Measurements from ENCODE around the gene MAST1.

DNA sequence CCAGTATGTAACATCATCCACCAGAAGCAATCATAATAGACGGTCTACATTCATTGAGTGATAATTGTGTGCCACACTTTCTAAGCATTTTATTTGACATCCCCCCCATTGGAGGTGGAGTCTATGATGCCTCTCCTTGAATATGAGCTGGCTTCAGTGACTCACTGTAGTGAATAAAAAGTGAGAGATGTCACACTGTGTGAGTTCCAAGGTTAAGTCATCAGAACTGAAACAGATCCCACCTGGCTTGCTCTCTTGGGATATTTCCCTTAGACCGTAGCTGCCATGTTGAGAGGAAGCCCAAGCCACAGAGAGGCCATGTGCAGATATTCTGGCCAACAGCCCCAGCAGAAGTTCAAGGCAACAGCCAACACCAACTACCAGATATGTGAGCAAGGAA, 16.6 kb upstream of the MAST1 start:
- TF ChIP-seq ZNF331 (CRISPR knock-in tag; IDR thresholded peaks at IDR 0.05; ENCODE audit: low read depth) (no peak), CTCF (conservative IDR thresholded peaks at IDR 0.05; ENCODE audit: low read depth in 2 of 2) (no peak), POLR2AphosphoS5 (IDR thresholded peaks at IDR 0.05; ENCODE audit: low read depth) (no peak), EZH2 (IDR thresholded peaks at IDR 0.05; ENCODE audit: low read depth, unreplicated experiment) (no peak), EZH2phosphoT487 (IDR thresholded peaks at IDR 0.05; ENCODE audit: unreplicated experiment) (no peak), JUNB (IDR thresholded peaks at IDR 0.05; ENCODE audit: unreplicated experiment) (no peak), CREB1 (CRISPR knock-in tag; IDR thresholded peaks at IDR 0.05; ENCODE audit: low read depth) (no peak), ZNF114 (CRISPR knock-in tag; IDR thresholded peaks at IDR 0.05) (no peak), NANOG (IDR thresholded peaks at IDR 0.05; ENCODE audit: borderline replicate concordance) (no peak)
- TF ChIP-seq, protein P1, sequence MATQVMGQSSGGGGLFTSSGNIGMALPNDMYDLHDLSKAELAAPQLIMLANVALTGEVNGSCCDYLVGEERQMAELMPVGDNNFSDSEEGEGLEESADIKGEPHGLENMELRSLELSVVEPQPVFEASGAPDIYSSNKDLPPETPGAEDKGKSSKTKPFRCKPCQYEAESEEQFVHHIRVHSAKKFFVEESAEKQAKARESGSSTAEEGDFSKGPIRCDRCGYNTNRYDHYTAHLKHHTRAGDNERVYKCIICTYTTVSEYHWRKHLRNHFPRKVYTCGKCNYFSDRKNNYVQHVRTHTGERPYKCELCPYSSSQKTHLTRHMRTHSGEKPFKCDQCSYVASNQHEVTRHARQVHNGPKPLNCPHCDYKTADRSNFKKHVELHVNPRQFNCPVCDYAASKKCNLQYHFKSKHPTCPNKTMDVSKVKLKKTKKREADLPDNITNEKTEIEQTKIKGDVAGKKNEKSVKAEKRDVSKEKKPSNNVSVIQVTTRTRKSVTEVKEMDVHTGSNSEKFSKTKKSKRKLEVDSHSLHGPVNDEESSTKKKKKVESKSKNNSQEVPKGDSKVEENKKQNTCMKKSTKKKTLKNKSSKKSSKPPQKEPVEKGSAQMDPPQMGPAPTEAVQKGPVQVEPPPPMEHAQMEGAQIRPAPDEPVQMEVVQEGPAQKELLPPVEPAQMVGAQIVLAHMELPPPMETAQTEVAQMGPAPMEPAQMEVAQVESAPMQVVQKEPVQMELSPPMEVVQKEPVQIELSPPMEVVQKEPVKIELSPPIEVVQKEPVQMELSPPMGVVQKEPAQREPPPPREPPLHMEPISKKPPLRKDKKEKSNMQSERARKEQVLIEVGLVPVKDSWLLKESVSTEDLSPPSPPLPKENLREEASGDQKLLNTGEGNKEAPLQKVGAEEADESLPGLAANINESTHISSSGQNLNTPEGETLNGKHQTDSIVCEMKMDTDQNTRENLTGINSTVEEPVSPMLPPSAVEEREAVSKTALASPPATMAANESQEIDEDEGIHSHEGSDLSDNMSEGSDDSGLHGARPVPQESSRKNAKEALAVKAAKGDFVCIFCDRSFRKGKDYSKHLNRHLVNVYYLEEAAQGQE (IDR thresholded peaks at IDR 0.05; ENCODE audit: unreplicated experiment) = no peak
- TF ChIP-seq, protein P2, sequence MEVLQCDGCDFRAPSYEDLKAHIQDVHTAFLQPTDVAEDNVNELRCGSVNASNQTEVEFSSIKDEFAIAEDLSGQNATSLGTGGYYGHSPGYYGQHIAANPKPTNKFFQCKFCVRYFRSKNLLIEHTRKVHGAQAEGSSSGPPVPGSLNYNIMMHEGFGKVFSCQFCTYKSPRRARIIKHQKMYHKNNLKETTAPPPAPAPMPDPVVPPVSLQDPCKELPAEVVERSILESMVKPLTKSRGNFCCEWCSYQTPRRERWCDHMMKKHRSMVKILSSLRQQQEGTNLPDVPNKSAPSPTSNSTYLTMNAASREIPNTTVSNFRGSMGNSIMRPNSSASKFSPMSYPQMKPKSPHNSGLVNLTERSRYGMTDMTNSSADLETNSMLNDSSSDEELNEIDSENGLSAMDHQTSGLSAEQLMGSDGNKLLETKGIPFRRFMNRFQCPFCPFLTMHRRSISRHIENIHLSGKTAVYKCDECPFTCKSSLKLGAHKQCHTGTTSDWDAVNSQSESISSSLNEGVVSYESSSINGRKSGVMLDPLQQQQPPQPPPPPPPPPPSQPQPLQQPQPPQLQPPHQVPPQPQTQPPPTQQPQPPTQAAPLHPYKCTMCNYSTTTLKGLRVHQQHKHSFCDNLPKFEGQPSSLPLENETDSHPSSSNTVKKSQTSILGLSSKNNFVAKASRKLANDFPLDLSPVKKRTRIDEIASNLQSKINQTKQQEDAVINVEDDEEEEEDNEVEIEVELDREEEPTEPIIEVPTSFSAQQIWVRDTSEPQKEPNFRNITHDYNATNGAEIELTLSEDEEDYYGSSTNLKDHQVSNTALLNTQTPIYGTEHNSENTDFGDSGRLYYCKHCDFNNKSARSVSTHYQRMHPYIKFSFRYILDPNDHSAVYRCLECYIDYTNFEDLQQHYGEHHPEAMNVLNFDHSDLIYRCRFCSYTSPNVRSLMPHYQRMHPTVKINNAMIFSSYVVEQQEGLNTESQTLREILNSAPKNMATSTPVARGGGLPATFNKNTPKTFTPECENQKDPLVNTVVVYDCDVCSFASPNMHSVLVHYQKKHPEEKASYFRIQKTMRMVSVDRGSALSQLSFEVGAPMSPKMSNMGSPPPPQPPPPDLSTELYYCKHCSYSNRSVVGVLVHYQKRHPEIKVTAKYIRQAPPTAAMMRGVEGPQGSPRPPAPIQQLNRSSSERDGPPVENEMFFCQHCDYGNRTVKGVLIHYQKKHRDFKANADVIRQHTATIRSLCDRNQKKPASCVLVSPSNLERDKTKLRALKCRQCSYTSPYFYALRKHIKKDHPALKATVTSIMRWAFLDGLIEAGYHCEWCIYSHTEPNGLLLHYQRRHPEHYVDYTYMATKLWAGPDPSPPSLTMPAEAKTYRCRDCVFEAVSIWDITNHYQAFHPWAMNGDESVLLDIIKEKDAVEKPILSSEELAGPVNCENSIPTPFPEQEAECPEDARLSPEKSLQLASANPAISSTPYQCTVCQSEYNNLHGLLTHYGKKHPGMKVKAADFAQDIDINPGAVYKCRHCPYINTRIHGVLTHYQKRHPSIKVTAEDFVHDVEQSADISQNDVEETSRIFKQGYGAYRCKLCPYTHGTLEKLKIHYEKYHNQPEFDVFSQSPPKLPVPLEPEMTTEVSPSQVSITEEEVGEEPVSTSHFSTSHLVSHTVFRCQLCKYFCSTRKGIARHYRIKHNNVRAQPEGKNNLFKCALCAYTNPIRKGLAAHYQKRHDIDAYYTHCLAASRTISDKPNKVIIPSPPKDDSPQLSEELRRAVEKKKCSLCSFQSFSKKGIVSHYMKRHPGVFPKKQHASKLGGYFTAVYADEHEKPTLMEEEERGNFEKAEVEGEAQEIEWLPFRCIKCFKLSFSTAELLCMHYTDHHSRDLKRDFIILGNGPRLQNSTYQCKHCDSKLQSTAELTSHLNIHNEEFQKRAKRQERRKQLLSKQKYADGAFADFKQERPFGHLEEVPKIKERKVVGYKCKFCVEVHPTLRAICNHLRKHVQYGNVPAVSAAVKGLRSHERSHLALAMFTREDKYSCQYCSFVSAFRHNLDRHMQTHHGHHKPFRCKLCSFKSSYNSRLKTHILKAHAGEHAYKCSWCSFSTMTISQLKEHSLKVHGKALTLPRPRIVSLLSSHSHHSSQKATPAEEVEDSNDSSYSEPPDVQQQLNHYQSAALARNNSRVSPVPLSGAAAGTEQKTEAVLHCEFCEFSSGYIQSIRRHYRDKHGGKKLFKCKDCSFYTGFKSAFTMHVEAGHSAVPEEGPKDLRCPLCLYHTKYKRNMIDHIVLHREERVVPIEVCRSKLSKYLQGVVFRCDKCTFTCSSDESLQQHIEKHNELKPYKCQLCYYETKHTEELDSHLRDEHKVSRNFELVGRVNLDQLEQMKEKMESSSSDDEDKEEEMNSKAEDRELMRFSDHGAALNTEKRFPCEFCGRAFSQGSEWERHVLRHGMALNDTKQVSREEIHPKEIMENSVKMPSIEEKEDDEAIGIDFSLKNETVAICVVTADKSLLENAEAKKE (CRISPR knock-in tag; IDR thresholded peaks at IDR 0.05) = no peak

All from GM23338 (cell line).